ENCODE measurements around the gene SLC47A2. TPM values are rescaled to one million over a fixed set of nuclear protein-coding genes. Genes with fewer than 3 reads are reported as not detected.
"Not testable (repeated sequence)": the region's sequence is repeated elsewhere in the genome, so short reads cannot be mapped to it uniquely, and the experiment has no call there.

Gene SLC47A2
- total and polyA plus RNA-seq, 8 donors = 0.78 TPM; not detected in 7

GRCh38 chr17:19702217-19702641 lies 14.2 kb downstream of the SLC47A2 start:
- H3K27ac ChIP-seq = no peak overlapping the region
- intact Hi-C loops (cut with DNase I; ENCODE audit: low total_unique reads) = no loop called here
- 61 to 74% (median 64%) methylated on average over 4 of the region's 4 CpGs for WGBS, 5 donors

DNA sequence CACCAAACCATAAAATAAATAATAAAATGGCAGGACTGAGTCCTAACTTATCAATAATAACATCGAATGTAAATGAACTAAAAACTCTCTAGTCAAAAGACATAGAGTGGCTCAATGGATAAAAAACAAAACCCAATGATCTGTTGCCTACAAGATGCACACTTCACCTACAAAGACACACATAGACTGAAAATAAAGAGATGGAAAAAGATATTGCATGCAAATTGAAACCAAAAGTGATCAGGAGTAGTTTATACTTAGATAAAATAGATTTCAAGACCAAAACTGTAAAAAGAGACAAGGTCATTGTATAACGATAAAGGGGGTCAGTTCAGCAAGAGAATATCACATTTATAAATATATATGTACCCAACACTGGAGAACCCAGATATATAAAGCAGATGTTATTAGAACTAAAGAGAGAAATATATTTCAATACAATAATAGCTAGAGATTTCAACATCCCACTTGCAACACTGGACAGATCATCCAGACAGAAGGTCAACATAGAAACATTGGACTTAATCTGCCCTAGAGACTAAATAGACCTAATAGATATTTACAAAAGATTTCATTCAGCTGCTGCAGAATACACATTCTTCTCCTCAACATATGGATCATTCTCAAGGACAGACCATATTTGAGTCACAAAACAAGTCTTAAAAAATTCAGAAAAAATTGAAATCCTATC lies 29.8 kb downstream of the SLC47A2 start:
- TF ChIP-seq POLR2AphosphoS5 (IDR thresholded peaks at IDR 0.05) = no peak
- TF ChIP-seq EP300 (IDR thresholded peaks at IDR 0.05) = no peak
- TF ChIP-seq POLR2A (IDR thresholded peaks at IDR 0.05) = no peak
- TF ChIP-seq, protein P1, sequence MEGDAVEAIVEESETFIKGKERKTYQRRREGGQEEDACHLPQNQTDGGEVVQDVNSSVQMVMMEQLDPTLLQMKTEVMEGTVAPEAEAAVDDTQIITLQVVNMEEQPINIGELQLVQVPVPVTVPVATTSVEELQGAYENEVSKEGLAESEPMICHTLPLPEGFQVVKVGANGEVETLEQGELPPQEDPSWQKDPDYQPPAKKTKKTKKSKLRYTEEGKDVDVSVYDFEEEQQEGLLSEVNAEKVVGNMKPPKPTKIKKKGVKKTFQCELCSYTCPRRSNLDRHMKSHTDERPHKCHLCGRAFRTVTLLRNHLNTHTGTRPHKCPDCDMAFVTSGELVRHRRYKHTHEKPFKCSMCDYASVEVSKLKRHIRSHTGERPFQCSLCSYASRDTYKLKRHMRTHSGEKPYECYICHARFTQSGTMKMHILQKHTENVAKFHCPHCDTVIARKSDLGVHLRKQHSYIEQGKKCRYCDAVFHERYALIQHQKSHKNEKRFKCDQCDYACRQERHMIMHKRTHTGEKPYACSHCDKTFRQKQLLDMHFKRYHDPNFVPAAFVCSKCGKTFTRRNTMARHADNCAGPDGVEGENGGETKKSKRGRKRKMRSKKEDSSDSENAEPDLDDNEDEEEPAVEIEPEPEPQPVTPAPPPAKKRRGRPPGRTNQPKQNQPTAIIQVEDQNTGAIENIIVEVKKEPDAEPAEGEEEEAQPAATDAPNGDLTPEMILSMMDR (IDR thresholded peaks at IDR 0.05) = no peak
- Histone ChIP-seq H3K4me3 (no peak overlapping the region), H3K9me3 (no peaks in the 10 kb centered on the region), H3K27me3 (no peaks in the 10 kb centered on the region), H3K36me3 (no peaks in the 10 kb centered on the region), H3K27ac (no peak overlapping the region), H3K4me1 (no peaks in the 10 kb centered on the region)
- 92 to 99% (median 98%) methylated on average over 2 of the region's 2 CpGs for WGBS, 5 donors
- DNase-seq = no peak
- intact Hi-C loops (cut with DNase I; ENCODE audit: low total_unique reads) = no loop called here

More at GRCh38 chr17:19702217-19702641, 14.2 kb downstream of the SLC47A2 start:
- H3K27me3 ChIP-seq = no peaks in the 10 kb centered on the region
- H3K4me3 ChIP-seq = no peak overlapping the region
- no peaks in the 10 kb centered on the region for H3K36me3 ChIP-seq
- DNase-seq = no peak
- no peaks in the 10 kb centered on the region for H3K9me3 ChIP-seq
- TF ChIP-seq POLR2AphosphoS5 (IDR thresholded peaks at IDR 0.05) = no peak
- no peak for TF ChIP-seq EP300 (IDR thresholded peaks at IDR 0.05)
- TF ChIP-seq POLR2A (IDR thresholded peaks at IDR 0.05) = no peak
- TF ChIP-seq, protein P1 (IDR thresholded peaks at IDR 0.05) = no peak
- H3K4me1 ChIP-seq = peaks cover 0 to 19% (median 15%) of the 10 kb centered on the region in 4 donors

GRCh38 chr17:19684909-19685580 lies 31.3 kb downstream of the SLC47A2 start:
- H3K27me3 ChIP-seq; intact Hi-C loops (cut with DNase I; ENCODE audit: low total_unique reads); H3K27ac ChIP-seq; H3K36me3 ChIP-seq; DNase-seq; H3K9me3 ChIP-seq; H3K4me3 ChIP-seq; H3K4me1 ChIP-seq: not testable (repeated sequence)
- WGBS, 5 donors = 91 to 97% (median 92%) methylated on average over 25 to 32 of the region's 32 CpGs

- H3K27me3 ChIP-seq = no peaks in the 10 kb centered on the region
- no peak overlapping the region for H3K27ac ChIP-seq
- 77 to 98% (median 94%) methylated on average over 2 of the region's 2 CpGs for WGBS, 5 donors
- H3K9me3 ChIP-seq = no peaks in the 10 kb centered on the region
- H3K4me1 ChIP-seq = no peaks in the 10 kb centered on the region
- H3K4me3 ChIP-seq = no peak overlapping the region
- intact Hi-C loops (cut with DNase I; ENCODE audit: low total_unique reads) = no loop called here
- H3K36me3 ChIP-seq = peaks cover 0 to 23% (median 12%) of the 10 kb centered on the region in 4 donors
- TF ChIP-seq EP300 (IDR thresholded peaks at IDR 0.05) = no peak
- no peak for DNase-seq
Measured at GRCh38 chr17:19683117-19683516, 33.3 kb downstream of the SLC47A2 start.

GRCh38 chr17:19678581-19679453 lies 37.6 kb downstream of the SLC47A2 start:
- Histone ChIP-seq H3K4me3 (no peak overlapping the region), H3K36me3 (peaks cover 0 to 61% (median 46%) of the 10 kb centered on the region in 4 donors), H3K4me1 (peaks cover 0 to 14% (median 6%) of the 10 kb centered on the region in 4 donors), H3K27me3 (no peaks in the 10 kb centered on the region), H3K9me3 (no peaks in the 10 kb centered on the region), H3K27ac (no peak overlapping the region)
- WGBS, 5 donors = 78 to 90% (median 84%) methylated on average over 16 to 18 of the region's 18 CpGs
- TF ChIP-seq POLR2AphosphoS5 (IDR thresholded peaks at IDR 0.05) (no peak), POLR2A (IDR thresholded peaks at IDR 0.05) (no peak), EP300 (IDR thresholded peaks at IDR 0.05) (no peak)
- TF ChIP-seq, protein P1 (IDR thresholded peaks at IDR 0.05) = no peak
- intact Hi-C loops (cut with DNase I; ENCODE audit: low total_unique reads) = no loop called here
- DNase-seq = peak in 1 of 2 donors; percentile 36

Data from stomach (tissue), 9 donors.